B cell (primary cell): Measurements from ENCODE around the gene USP33.

Source experiments
- EZH2 ChIP-seq: IDR thresholded peaks from 2 replicates; pipeline ENCODE4 v1.6.1; 2012; ENCODE audit warnings: borderline replicate concordance, low read depth, mild to moderate bottlenecking, moderate library complexity, low read length; ENCODE audit not compliant: insufficient read depth, poor library complexity, severe bottlenecking
- TF ChIP-seq, protein P1 (sequence below): fragments of 200-600 bp; IDR thresholded peaks from one replicate; pipeline ENCODE4 v1.8.0; 2022; ENCODE audit warnings: antibody characterized with exemption, mild to moderate bottlenecking

DNA sequence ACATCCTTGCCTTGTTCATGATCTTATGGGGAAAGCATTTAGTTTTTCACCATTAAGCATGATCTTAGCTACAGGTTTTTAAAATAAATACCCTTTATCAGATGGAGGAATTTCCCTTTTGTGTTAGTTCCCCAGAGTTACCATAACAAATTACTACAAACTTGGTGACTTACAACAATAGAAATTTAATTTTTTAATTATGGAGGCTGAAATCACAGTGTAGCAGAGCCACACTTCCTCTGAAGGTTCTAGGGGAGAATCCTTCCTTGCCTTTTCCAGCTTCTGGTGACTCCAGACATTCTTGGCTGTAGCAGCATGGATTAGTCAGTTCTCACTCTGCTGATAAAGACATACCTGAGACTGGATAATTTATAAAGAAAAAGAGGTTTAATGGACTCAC, 38.3 kb upstream of the USP33 start:
- TF ChIP-seq, protein P1, sequence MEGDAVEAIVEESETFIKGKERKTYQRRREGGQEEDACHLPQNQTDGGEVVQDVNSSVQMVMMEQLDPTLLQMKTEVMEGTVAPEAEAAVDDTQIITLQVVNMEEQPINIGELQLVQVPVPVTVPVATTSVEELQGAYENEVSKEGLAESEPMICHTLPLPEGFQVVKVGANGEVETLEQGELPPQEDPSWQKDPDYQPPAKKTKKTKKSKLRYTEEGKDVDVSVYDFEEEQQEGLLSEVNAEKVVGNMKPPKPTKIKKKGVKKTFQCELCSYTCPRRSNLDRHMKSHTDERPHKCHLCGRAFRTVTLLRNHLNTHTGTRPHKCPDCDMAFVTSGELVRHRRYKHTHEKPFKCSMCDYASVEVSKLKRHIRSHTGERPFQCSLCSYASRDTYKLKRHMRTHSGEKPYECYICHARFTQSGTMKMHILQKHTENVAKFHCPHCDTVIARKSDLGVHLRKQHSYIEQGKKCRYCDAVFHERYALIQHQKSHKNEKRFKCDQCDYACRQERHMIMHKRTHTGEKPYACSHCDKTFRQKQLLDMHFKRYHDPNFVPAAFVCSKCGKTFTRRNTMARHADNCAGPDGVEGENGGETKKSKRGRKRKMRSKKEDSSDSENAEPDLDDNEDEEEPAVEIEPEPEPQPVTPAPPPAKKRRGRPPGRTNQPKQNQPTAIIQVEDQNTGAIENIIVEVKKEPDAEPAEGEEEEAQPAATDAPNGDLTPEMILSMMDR = no peak
- TF ChIP-seq EZH2 = no peak
